Liver (tissue), 9 donors: ENCODE results near the gene ARHGEF2. TPM values are rescaled to one million over a fixed set of nuclear protein-coding genes. Genes with fewer than 3 reads are reported as not detected.

Source experiments
- DNase-seq: peaks from one replicate; pipeline ENCODE4 v3.0.0-alpha.2; 2017; ENCODE audit warnings: low spot score
- H3K27ac ChIP-seq, 2 donors: one replicate each; pipeline ENCODE4 v1.7.0; 2013; ENCODE audit warnings: inconsistent platforms in 2 of 2, low read length in 2 of 2, control low read depth in 1 of 2, low read depth in 1 of 2, mild to moderate bottlenecking in 1 of 2
- H3K27me3 ChIP-seq, 4 donors: one replicate each; pipeline versions ENCODE4 v1.6.1 to v1.7.0; 2013; ENCODE audit warnings: low read length in 3 of 4, inconsistent platforms in 1 of 4, mild to moderate bottlenecking in 1 of 4, moderate library complexity in 1 of 4; ENCODE audit not compliant: control insufficient read depth in 4 of 4, insufficient read depth in 4 of 4
- H3K36me3 ChIP-seq, 4 donors: one replicate each; pipeline versions ENCODE4 v1.6.1 to v1.7.0; 2013; ENCODE audit warnings: low read length in 3 of 4, mild to moderate bottlenecking in 3 of 4, low read depth in 1 of 4, moderate library complexity in 1 of 4; ENCODE audit not compliant: control insufficient read depth in 4 of 4, insufficient read depth in 3 of 4
- H3K4me1 ChIP-seq, 4 donors: one replicate each; pipeline versions ENCODE4 v1.6.1 to v1.7.0; 2013; ENCODE audit warnings: low read length in 3 of 4, mild to moderate bottlenecking in 3 of 4, moderate library complexity in 1 of 4; ENCODE audit not compliant: control insufficient read depth in 4 of 4, insufficient read depth in 4 of 4
- H3K4me3 ChIP-seq, 3 donors: one replicate each; pipeline versions ENCODE4 v1.6.1 to v1.7.0; 2013; ENCODE audit warnings: low read length in 3 of 3, control low read depth in 1 of 3, low read depth in 1 of 3, mild to moderate bottlenecking in 1 of 3
- H3K9ac ChIP-seq, 2 donors: one replicate each; pipeline ENCODE4 v1.7.0; 2013; ENCODE audit warnings: low read length in 2 of 2, mild to moderate bottlenecking in 2 of 2, moderate library complexity in 2 of 2, control low read depth in 1 of 2, low read depth in 1 of 2
- H3K9me3 ChIP-seq, 4 donors: one replicate each; pipeline versions ENCODE4 v1.6.1 to v1.7.0; 2013; ENCODE audit warnings: low read length in 3 of 4; ENCODE audit not compliant: control insufficient read depth in 4 of 4
- CTCF ChIP-seq: fragments of 150-350 bp; IDR thresholded peaks from 2 replicates; pipeline ENCODE4 v1.5.1; 2017; ENCODE audit warnings: improper control_type of control experiment, low read depth, low read length; ENCODE audit not compliant: missing input control
- EGR1 ChIP-seq, 2 donors: IDR thresholded peaks; 2 replicates each; pipeline ENCODE4 v1.6.1; 2016 to 2018; ENCODE audit warnings: antibody characterized with exemption in 2 of 2, low read depth in 2 of 2
- FOXA1 ChIP-seq: IDR thresholded peaks from 2 replicates; pipeline ENCODE4 v1.6.1; 2016; ENCODE audit warnings: antibody characterized with exemption
- FOXA2 ChIP-seq: IDR thresholded peaks from 2 replicates; pipeline ENCODE4 v1.6.1; 2016; ENCODE audit warnings: antibody characterized with exemption
- GABPA ChIP-seq, 2 donors: IDR thresholded peaks in 1 of 2; conservative IDR thresholded peaks in 1 of 2; 2 replicates each; pipeline ENCODE4 v1.6.1; 2016; ENCODE audit warnings: antibody characterized with exemption in 2 of 2, mild to moderate bottlenecking in 1 of 2, moderate library complexity in 1 of 2
- HNF4A ChIP-seq, 2 donors: conservative IDR thresholded peaks; 2 replicates each; pipeline ENCODE4 v1.6.1; 2016; ENCODE audit warnings: antibody characterized with exemption in 2 of 2, mild to moderate bottlenecking in 2 of 2
- HNF4G ChIP-seq: IDR thresholded peaks from 2 replicates; pipeline ENCODE4 v1.6.1; 2016; ENCODE audit warnings: antibody characterized with exemption
- JUND ChIP-seq, 2 donors: IDR thresholded peaks; 2 replicates each; pipeline ENCODE4 v1.6.1; 2016; ENCODE audit warnings: antibody characterized with exemption in 2 of 2
- MAX ChIP-seq: IDR thresholded peaks from 2 replicates; pipeline ENCODE4 v1.6.1; 2016; ENCODE audit warnings: antibody characterized with exemption
- NR2F2 ChIP-seq: IDR thresholded peaks from 2 replicates; pipeline ENCODE4 v1.6.1; 2016; ENCODE audit warnings: antibody characterized with exemption
- RAD21 ChIP-seq, 2 donors: IDR thresholded peaks; 2 replicates each; pipeline ENCODE4 v1.6.1; 2016; ENCODE audit warnings: antibody characterized with exemption in 2 of 2, mild to moderate bottlenecking in 2 of 2
- REST ChIP-seq: IDR thresholded peaks from 2 replicates; pipeline ENCODE4 v1.6.1; 2016; ENCODE audit warnings: antibody characterized with exemption, mild to moderate bottlenecking
- RXRA ChIP-seq, 2 donors: IDR thresholded peaks; 2 replicates each; pipeline ENCODE4 v1.6.1; 2017 to 2018; ENCODE audit warnings: antibody characterized with exemption in 2 of 2, mild to moderate bottlenecking in 1 of 2
- SP1 ChIP-seq: IDR thresholded peaks from 2 replicates; pipeline ENCODE4 v1.6.1; 2018; ENCODE audit warnings: antibody characterized with exemption, mild to moderate bottlenecking
- TAF1 ChIP-seq: conservative IDR thresholded peaks from 2 replicates; pipeline ENCODE4 v1.6.1; 2016; ENCODE audit warnings: antibody characterized with exemption, mild to moderate bottlenecking
- YY1 ChIP-seq: IDR thresholded peaks from 2 replicates; pipeline ENCODE4 v1.6.1; 2016; ENCODE audit warnings: antibody characterized with exemption, mild to moderate bottlenecking
- ZBTB33 ChIP-seq: IDR thresholded peaks from 2 replicates; pipeline ENCODE4 v1.6.1; 2016; ENCODE audit warnings: antibody characterized with exemption
- WGBS: extraction: QIAGEN DNeasy Blood & Tissue Kit; methylation state at CpG from one replicate; pipeline ENCODE4 v1.1.7; 2013; 5-methylcytosine and 5-hydroxymethylcytosine counted together
- polyA plus RNA-seq, 2 donors: library from polyadenylated mRNA; stranded (reverse) in 1 of 2; unstranded in 1 of 2; fragments of 200-250 nt in 1 of 2; fragments of >200 nt in 1 of 2; fragmentation: Nextera tagmentation in 1 of 2; extraction: Ambion mirVana in 1 of 2; gene quantifications; one replicate each; pipeline versions ENCODE4 v1.2.1 to v1.2.3, GENCODE V29; 2013 to 2015
- total RNA-seq, 2 donors: library from RNA; depleted of rRNA; stranded (reverse); fragments of >200 nt; gene quantifications; one replicate each; pipeline ENCODE4 v1.2.3, GENCODE V29; 2014
- donor health status: healthy.
- donor health status: healthy.
- donor health status: healthy.
- donor health status: healthy.
- donor health status: healthy.

Gene ARHGEF2
- total and polyA plus RNA-seq, 4 donors = 3.2 to 59.1 (median 10.3) TPM

GRCh38 chr1:155951753-155952504 lies 26.4 kb downstream of the ARHGEF2 start:
- WGBS = 92% methylated on average over 6 of the region's 6 CpGs
- TF ChIP-seq YY1 = no peak
- no peak for TF ChIP-seq FOXA2
- TF ChIP-seq HNF4A (conservative IDR thresholded peaks at IDR 0.05) = no peak
- TF ChIP-seq RXRA (IDR thresholded peaks at IDR 0.05) = no peak
- TF ChIP-seq HNF4G = no peak
- TF ChIP-seq MAX = no peak
- TF ChIP-seq TAF1 = no peak
- Histone ChIP-seq H3K27me3 (no peaks in the 10 kb centered on the region), H3K9me3 (no peaks in the 10 kb centered on the region), H3K27ac (no peak overlapping the region), H3K9ac (no peak overlapping the region), H3K4me1 (no peaks in the 10 kb centered on the region), H3K36me3 (peaks cover 2 to 27% (median 14%) of the 10 kb centered on the region in 4 donors), H3K4me3 (no peak overlapping the region)
- DNase-seq = no peak

- 97% methylated on average over 27 of the region's 27 CpGs for WGBS
- H3K27me3 ChIP-seq = no peaks in the 10 kb centered on the region
- no peak overlapping the region for H3K9ac ChIP-seq
- H3K4me3 ChIP-seq = no peak overlapping the region
- no peak overlapping the region for H3K27ac ChIP-seq
- TF ChIP-seq YY1 = no peak
- no peak for TF ChIP-seq RAD21 (IDR thresholded peaks at IDR 0.05)
- no peak for TF ChIP-seq SP1
- no peak for TF ChIP-seq CTCF
- TF ChIP-seq FOXA2 = no peak
- no peak for TF ChIP-seq HNF4A (conservative IDR thresholded peaks at IDR 0.05)
- TF ChIP-seq TAF1 = no peak
- no peak for TF ChIP-seq NR2F2
- TF ChIP-seq EGR1 (IDR thresholded peaks at IDR 0.05; ENCODE audit: low read depth in 2 of 2) = no peak
- TF ChIP-seq REST = no peak
- TF ChIP-seq JUND (IDR thresholded peaks at IDR 0.05) = no peak
- no peak for TF ChIP-seq ZBTB33
- TF ChIP-seq GABPA (IDR thresholded peaks at IDR 0.05 in 1 of 2, conservative IDR thresholded peaks at IDR 0.05 in 1 of 2) = no peak
- no peak for TF ChIP-seq FOXA1
- H3K36me3 ChIP-seq = peaks cover 2 to 27% (median 14%) of the 10 kb centered on the region in 4 donors
- H3K9me3 ChIP-seq = no peaks in the 10 kb centered on the region
- DNase-seq = no peak
- no peaks in the 10 kb centered on the region for H3K4me1 ChIP-seq
These were observed 27.5 kb downstream of the ARHGEF2 start for GRCh38 chr1:155950829-155951228.
